WI38 (cell line): Measurements from ENCODE around the gene LPP.

Experiments
- H3K4me3 ChIP-seq: 2 replicates; pipeline ENCODE4 v1.5.1; 2011; ENCODE audit warnings: low read depth, mild to moderate bottlenecking, control low read depth, low read length
- CTCF ChIP-seq: IDR thresholded peaks from 2 replicates; pipeline ENCODE4 v1.5.1; 2012; ENCODE audit warnings: low read depth, mild to moderate bottlenecking, control low read depth, low read length

LPP gene

GRCh38 chr3:188542196-188542595 is 388.2 kb downstream of the LPP start:
- no peak for TF ChIP-seq CTCF
- H3K4me3 ChIP-seq, result no peak overlapping the region

- H3K4me3 ChIP-seq, result no peak overlapping the region
- TF ChIP-seq CTCF, result no peak
Observed at GRCh38 chr3:188544012-188544411, 390.1 kb downstream of the LPP start.

- no peak for TF ChIP-seq CTCF
- H3K4me3 ChIP-seq, result no peak overlapping the region
Observed at GRCh38 chr3:188546835-188547670, 393.1 kb downstream of the LPP start.

GRCh38 chr3:188553569-188553968 is 399.6 kb downstream of the LPP start:
- no peak for TF ChIP-seq CTCF
- H3K4me3 ChIP-seq, result no peak overlapping the region

GRCh38 chr3:188554404-188554803 is 400.4 kb downstream of the LPP start:
- TF ChIP-seq CTCF, result no peak

GRCh38 chr3:188557235-188557634 is 403.3 kb downstream of the LPP start:
- H3K4me3 ChIP-seq, result no peak overlapping the region
- no peak for TF ChIP-seq CTCF

More at GRCh38 chr3:188554404-188554803, 400.4 kb downstream of the LPP start:
- H3K4me3 ChIP-seq, result no peak overlapping the region

GRCh38 chr3:188558343-188559071 is 404.6 kb downstream of the LPP start:
- no peak overlapping the region for H3K4me3 ChIP-seq
- no peak for TF ChIP-seq CTCF
